DOHH2 (cell line): ENCODE results near the gene BRINP1.
"Not testable (repeated sequence)": the region's sequence is repeated elsewhere in the genome, so short reads cannot be mapped to it uniquely, and the experiment has no call there.

Experiments used
- H3F3A ChIP-seq: fragments of 200-600 bp; sonication (generic), shearing (Covaris generic); 2 replicates; pipeline ENCODE4 v1.6.0; 2016; ENCODE audit warnings: antibody characterized with exemption, mild to moderate bottlenecking; ENCODE audit not compliant: control insufficient read depth, insufficient read depth
- H3K27ac ChIP-seq: fragments of 200-600 bp; sonication (generic); 2 replicates; pipeline ENCODE4 v1.5.1; 2014; ENCODE audit warnings: low read depth, mild to moderate bottlenecking, low read length, moderate library complexity
- H3K27me3 ChIP-seq: fragments of 200-600 bp; sonication (generic); 2 replicates; pipeline ENCODE4 v1.6.1; 2014; ENCODE audit warnings: mild to moderate bottlenecking, low read length, mixed read lengths; ENCODE audit not compliant: control insufficient read depth
- H3K36me3 ChIP-seq: fragments of 200-600 bp; sonication (generic); 2 replicates; pipeline ENCODE4 v1.6.1; 2014; ENCODE audit warnings: mild to moderate bottlenecking, low read length, moderate library complexity, mixed read lengths; ENCODE audit not compliant: control insufficient read depth
- H3K4me1 ChIP-seq: fragments of 200-600 bp; sonication (generic); 2 replicates; pipeline ENCODE4 v1.6.1; 2014; ENCODE audit warnings: mild to moderate bottlenecking, low read length, mixed read lengths; ENCODE audit not compliant: control insufficient read depth
- H3K4me2 ChIP-seq: fragments of 200-600 bp; sonication (generic); 2 replicates; pipeline ENCODE4 v1.6.0; 2014; ENCODE audit warnings: mild to moderate bottlenecking, low read length, moderate library complexity
- H3K4me3 ChIP-seq: fragments of 200-600 bp; sonication (generic); 2 replicates; pipeline ENCODE4 v1.5.1; 2014; ENCODE audit warnings: mild to moderate bottlenecking, low read length, mixed read lengths
- H3K79me2 ChIP-seq: fragments of 200-600 bp; sonication (generic); 2 replicates; pipeline ENCODE4 v1.6.1; 2014; ENCODE audit warnings: mild to moderate bottlenecking, low read length, mixed read lengths; ENCODE audit not compliant: control insufficient read depth
- H3K9me2 ChIP-seq: fragments of 200-600 bp; sonication (generic); replicated peaks from 2 replicates; pipeline ENCODE4 v1.6.1; 2014; ENCODE audit warnings: mild to moderate bottlenecking, low read length, mixed read lengths; ENCODE audit not compliant: control insufficient read depth
- H3K9me3 ChIP-seq: fragments of 200-600 bp; sonication (generic); 2 replicates; pipeline ENCODE4 v1.6.1; 2014; ENCODE audit warnings: antibody characterized with exemption, low read length, mixed read lengths; ENCODE audit not compliant: control insufficient read depth, insufficient read depth
- H4K20me1 ChIP-seq: fragments of 200-600 bp; sonication (generic); 2 replicates; pipeline ENCODE4 v1.6.0; 2014; ENCODE audit warnings: low read depth, mild to moderate bottlenecking, antibody characterized with exemption, low read length, moderate library complexity; ENCODE audit not compliant: control insufficient read depth, insufficient read depth
- CTCF ChIP-seq: fragments of 200-600 bp; sonication (generic); IDR thresholded peaks from one replicate; pipeline ENCODE4 v1.5.1; 2014; ENCODE audit warnings: antibody characterized with exemption, mild to moderate bottlenecking, low read depth, low read length; ENCODE audit not compliant: poor library complexity, severe bottlenecking
- EZH2phosphoT487 ChIP-seq: fragments of 200-600 bp; sonication (generic); IDR thresholded peaks from 2 replicates; pipeline ENCODE4 v1.6.1; 2017; ENCODE audit warnings: borderline replicate concordance, mild to moderate bottlenecking, antibody characterized with exemption, low read length, moderate library complexity, mixed read lengths

Gene BRINP1

GRCh38 chr9:119179701-119180100, 189.5 kb downstream of the BRINP1 start:
- Histone ChIP-seq H3K4me3 (no peak overlapping the region), H3K9me3 (no peaks in the 10 kb centered on the region), H3K27ac (no peak overlapping the region), H3K79me2 (no peaks in the 10 kb centered on the region), H3F3A (no peaks in the 10 kb centered on the region), H3K27me3 (no peaks in the 10 kb centered on the region), H3K9me2 (no peaks in the 10 kb centered on the region), H3K4me2 (no peak overlapping the region), H3K36me3 (no peaks in the 10 kb centered on the region), H3K4me1 (no peaks in the 10 kb centered on the region), H4K20me1 (no peaks in the 10 kb centered on the region)
- no peak for TF ChIP-seq CTCF
- TF ChIP-seq EZH2phosphoT487 = no peak

- Histone ChIP-seq H3K27me3 (no peaks in the 10 kb centered on the region), H3K9me2 (no peaks in the 10 kb centered on the region), H3K4me2 (no peak overlapping the region), H3F3A (no peaks in the 10 kb centered on the region), H3K4me3 (no peak overlapping the region), H3K9me3 (no peaks in the 10 kb centered on the region), H3K27ac (no peak overlapping the region), H3K4me1 (no peaks in the 10 kb centered on the region), H3K36me3 (no peaks in the 10 kb centered on the region), H3K79me2 (no peaks in the 10 kb centered on the region), H4K20me1 (no peaks in the 10 kb centered on the region)
- no peak for TF ChIP-seq EZH2phosphoT487
- TF ChIP-seq CTCF = no peak
Observed at GRCh38 chr9:119177196-119177595, 192.0 kb downstream of the BRINP1 start.

GRCh38 chr9:119175581-119175980, 193.7 kb downstream of the BRINP1 start:
- H3K4me2 ChIP-seq = no peak overlapping the region
- TF ChIP-seq EZH2phosphoT487 = no peak
- TF ChIP-seq CTCF = no peak
- no peaks in the 10 kb centered on the region for H3K9me2 ChIP-seq

GRCh38 chr9:119169222-119169621, 200.0 kb downstream of the BRINP1 start:
- H3K36me3 ChIP-seq, H3K4me1 ChIP-seq, H3K27ac ChIP-seq, H3K4me2 ChIP-seq, H3K79me2 ChIP-seq, H3K9me3 ChIP-seq, H3K27me3 ChIP-seq, H3K9me2 ChIP-seq, H3K4me3 ChIP-seq, H3F3A ChIP-seq, H4K20me1 ChIP-seq: not testable (repeated sequence)

More at GRCh38 chr9:119175581-119175980, 193.7 kb downstream of the BRINP1 start:
- no peaks in the 10 kb centered on the region for H3K9me3 ChIP-seq
- no peaks in the 10 kb centered on the region for H3K4me1 ChIP-seq
- no peaks in the 10 kb centered on the region for H4K20me1 ChIP-seq
- H3K36me3 ChIP-seq = no peaks in the 10 kb centered on the region
- H3F3A ChIP-seq = no peaks in the 10 kb centered on the region
- H3K4me3 ChIP-seq = no peak overlapping the region
- H3K27ac ChIP-seq = no peak overlapping the region
- H3K27me3 ChIP-seq = no peaks in the 10 kb centered on the region
- H3K79me2 ChIP-seq = no peaks in the 10 kb centered on the region
